Stimulated activated CD8-positive, alpha-beta memory T cell treated with anti-CD3 and anti-CD28 coated beads, Interleukin-4, amount 100 ng/mL, for 48 hours (primary cell): ENCODE measurements around the gene SPATA1.
"Not testable (repeated sequence)": the region's sequence is repeated elsewhere in the genome, so short reads cannot be mapped to it uniquely, and the experiment has no call there.

ENCODE experiments used
- DNase-seq: peaks from one replicate; pipeline ENCODE4 v3.0.0-alpha.2; 2020

Gene SPATA1, protein sequence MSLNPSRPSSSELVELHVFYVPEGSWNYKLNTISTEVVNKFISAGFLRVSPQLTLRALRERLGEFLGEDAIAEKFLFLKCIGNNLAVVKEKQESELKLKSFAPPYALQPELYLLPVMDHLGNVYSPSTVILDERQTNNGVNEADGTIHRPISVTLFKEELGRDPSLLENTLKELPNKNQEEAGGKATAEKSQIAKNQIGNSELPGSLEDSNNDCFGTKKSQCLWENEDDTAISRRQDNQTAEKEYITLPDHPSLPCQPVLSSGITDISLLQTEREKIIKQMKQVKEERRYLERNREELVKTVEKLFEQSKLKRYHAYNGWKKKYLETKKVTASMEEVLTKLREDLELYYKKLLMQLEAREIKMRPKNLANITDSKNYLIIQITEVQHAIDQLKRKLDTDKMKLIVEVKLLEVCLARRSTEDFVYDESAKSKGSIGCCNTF

DNA sequence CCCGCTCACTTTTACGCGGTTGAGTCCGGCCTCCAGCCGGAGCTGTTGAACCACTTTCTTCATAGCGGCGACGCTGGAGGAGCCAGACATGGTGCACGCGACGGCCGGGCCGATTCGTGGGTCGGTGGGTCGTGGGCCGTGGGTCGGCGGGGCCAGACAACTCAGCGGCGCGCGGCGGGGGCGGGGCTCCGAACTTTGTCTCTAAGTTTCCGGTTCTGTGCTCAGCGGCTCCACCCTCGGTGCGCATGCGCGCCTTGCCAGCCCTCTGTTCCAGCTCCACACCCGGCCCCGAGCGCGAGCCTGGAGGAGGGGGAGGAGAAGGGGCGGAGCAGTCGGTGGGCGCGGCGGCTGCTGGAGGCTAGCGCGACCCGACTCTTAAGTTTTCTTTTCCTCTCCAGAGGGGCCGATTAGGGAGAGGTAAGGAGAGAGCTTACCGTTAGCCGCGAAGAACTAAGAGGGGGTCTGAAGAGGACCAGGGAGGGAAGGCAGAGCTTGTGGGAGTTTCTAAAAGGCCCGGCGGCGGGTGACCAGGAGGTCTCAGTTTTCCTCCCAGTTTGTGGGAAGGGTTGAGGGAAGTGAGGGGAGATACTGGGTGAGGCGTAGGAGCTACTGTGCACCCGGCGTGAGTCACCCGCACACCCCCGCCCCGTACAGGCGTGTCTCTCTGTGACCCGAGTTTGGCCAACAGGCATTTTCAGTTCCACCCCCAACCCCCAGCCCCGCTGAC is at the start of gene SPATA1, which contains the start of gene GNG5:
SPATA1 (plus strand) TSS at position 385 of the 727 bp plus-strand sequence. CDS start 9,974 bp downstream, outside the sequence.
GNG5 (minus strand) TSS at position 580 of the 727 bp plus-strand sequence; CDS start at position 90, 490 bp downstream.
- peak; percentile 99 for DNase-seq

GRCh38 chr1:84462118-84462517 is 44.1 kb upstream of the SPATA1 start:
- no peak for DNase-seq

- DNase-seq: no peak
Observed at GRCh38 chr1:84467298-84467697, 38.9 kb upstream of the SPATA1 start.

DNA sequence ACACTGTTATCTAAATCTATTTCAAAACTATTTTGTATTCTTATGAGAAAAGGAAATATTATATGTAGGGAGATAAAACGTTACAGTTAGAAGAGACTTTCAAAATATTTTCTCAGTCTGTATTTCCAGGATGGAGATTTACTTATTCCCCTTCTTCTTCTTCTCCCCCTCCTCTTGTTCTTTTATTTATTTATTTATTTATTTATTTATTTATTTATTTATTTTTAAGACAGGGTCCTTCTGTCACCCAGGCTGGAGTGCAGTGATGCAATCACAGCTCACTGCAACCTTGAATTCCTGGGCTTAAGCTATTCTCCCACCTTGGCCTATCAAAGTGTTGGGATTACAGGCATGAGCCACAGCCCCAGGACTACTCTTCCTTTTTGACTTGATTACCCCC is 30.0 kb upstream of the SPATA1 start:
- no peak for DNase-seq

DNA sequence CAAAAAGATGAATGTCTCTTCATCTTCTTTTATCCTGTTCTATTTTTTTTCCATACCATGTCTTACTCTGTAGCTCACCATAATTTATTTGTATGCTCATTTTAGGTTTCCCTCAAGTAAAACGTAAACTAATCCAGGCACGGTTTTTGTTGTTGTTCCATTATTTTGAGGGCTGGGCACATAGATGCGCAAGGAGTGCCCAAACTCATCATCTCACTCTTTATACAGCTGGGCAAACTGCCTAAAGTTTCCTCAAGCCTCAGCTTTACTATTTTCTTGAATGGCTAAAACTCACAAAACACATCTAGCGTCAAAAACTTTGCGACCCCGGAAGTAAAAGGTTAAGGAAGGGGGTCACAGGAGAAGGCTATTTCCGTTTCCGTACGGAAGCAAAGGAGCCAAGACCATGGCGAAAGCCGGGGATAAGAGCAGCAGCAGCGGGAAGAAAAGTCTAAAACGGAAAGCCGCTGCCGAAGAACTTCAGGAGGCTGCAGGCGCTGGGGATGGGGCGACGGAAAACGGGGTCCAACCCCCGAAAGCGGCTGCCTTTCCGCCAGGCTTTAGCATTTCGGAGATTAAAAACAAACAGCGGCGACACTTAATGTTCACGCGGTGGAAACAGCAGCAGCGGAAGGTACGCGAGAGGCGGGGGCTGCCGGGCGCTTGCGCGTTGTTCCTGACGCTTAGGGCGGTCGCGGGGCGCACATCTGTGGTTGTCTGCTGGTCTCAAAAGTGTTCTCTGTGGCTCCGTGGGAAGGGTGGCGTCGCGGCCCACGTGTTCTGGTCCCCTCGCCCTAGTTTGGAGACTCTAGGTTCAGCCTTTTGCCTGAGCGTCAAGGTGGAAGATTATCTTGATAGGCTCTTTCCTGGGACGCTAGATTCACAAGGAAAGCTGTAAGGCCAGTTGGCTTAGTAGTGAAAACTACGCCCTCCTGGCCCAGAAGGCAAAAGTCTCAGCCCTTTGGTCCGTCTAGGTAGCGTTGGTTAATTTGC is 27.0 kb upstream of the SPATA1 start, which contains the start of gene RPF1:
RPF1 (plus strand) TSS at position 391 of the 993 bp plus-strand sequence; CDS start at position 407, 16 bp downstream.
- DNase-seq: peak; percentile 83

GRCh38 chr1:84479998-84480397 is 26.2 kb upstream of the SPATA1 start:
- no peak for DNase-seq

- DNase-seq: no peak
Observed at GRCh38 chr1:84480650-84481049, 25.5 kb upstream of the SPATA1 start.

DNA sequence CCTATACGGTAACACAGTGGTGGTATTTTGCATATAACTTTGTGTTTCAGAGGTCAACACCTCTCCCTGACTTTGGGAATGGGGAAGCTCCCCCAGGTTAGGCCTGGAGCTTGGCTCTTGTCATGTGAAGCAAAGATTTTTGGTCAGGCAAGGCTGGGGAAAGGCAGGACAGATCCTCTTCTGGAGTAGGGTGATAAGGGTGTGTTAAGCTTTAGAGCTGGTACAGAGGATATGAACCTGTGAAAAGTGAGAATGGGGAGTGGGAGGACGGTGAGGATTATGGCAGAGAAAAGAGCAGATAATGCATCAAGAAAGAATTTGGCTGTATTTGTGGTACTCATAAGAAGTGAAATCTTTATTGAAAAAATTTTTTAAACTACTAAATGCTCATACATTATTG is 24.9 kb upstream of the SPATA1 start:
- DNase-seq: no peak

GRCh38 chr1:84488107-84488506 is 18.1 kb upstream of the SPATA1 start:
- DNase-seq: no peak

DNA sequence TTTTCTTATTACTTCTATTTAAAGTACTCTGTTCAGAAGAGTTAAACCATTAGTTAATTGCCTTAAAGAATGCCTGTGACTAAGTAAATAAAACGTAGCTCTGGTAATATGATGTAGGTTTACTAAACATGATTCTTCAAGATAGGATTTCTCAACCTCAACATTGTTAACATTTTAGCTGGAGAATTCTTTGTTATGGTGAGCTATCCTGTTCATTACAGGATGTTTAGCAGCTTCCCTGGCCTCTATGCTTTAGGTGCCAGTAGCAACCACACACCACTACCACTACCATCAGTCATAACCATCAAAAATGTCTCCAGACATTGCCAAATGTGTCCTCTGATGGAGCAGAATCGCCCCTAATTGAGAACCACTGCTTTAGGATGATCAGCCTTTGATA is 16.4 kb upstream of the SPATA1 start:
- no peak for DNase-seq

- DNase-seq: no peak
Observed at GRCh38 chr1:84492726-84493125, 13.5 kb upstream of the SPATA1 start.

DNA sequence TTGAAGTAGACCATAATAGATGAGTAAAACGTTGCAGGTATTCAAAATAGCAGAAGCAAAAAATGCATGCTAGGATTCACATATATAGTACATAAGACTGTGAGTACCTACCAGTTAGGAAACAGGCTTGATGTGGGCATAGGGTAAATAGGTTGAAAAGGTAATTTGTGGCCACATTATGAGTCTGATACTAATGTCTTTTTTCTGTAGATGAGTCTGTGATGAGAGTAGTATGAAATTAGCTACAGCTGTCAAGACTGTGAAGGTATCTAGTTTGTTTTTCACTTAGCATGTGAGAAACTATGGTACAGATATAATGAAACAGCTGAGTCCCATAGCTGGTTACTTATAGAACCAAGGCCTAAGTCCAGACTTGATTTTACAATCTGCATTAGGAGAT is 12.4 kb upstream of the SPATA1 start:
- DNase-seq: no peak

- no peak for DNase-seq
Observed at GRCh38 chr1:84496498-84496897, 9.7 kb upstream of the SPATA1 start.

DNA sequence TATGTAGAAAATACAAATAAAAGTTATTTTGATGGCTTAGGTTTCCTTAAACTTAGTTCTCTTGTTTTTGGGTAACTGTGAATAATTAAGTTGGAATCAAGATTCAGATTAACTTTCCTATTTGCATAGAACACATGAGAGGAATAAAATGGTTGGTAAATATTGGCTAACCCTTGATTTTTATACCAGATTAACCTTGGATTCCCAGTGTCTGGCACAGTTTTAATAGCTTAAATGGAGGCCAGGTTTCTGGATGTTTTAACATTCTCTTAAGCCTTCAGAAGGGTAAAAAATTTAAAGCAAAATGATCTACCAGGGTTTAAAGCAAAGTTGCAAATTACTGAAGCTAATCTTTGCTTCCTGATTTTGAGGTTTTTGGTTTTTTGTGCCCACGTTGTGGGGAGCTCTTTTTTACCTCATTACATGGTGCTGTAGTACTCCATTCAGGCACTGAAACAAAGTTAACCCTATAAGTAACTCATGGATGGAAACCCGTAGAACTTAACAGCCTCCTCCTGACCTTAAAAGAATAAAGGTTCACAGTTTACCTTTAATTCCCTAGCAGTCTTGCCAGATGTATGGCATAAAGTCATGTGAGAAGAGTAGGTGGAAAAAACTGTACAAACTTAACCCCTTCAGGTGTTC is 8.4 kb upstream of the SPATA1 start:
- no peak for DNase-seq

- DNase-seq: no peak
Observed at GRCh38 chr1:84502927-84503326, 3.3 kb upstream of the SPATA1 start.

DNA sequence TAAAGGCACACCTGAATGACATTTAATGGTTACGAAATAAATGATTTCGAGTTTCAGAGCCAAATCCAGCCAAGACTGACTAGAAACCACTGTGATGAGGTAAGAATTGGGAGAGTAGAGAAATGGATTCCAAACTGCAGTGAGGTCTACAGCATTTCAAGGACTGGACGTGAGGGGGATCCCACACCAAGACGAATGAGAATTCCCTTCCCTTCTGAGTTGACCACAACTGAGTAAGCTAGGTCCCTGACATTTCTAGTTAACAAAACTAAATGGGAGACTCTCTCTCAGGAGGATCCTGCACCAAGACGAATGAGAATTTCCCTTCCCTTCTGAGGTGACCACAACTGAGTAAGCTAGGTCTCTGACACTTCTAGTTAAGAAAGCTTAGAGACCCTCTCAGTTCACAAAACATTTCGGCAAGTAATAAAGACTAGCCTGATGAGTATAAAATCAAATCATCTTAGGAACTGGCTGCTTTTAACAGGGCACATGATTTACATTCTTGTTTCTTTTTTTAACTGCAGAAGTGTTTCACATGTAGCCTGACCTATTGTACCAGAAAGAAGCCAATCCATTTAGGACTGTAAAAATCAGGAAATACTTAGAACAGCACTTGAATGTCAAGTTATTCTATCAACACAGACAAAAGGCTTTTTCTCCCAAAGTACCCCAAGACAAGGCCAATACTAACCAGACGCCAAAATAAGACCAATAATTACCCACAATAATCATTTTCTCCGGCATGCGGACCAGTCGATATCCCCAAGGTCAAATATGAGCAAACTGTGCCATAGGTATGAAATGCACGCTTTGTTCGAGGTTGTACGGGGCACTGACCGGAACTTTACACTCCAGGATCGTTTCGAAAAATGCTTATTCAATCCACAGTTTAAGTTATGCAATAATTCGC is 1.4 kb upstream of the SPATA1 start:
- no peak for DNase-seq

DNA sequence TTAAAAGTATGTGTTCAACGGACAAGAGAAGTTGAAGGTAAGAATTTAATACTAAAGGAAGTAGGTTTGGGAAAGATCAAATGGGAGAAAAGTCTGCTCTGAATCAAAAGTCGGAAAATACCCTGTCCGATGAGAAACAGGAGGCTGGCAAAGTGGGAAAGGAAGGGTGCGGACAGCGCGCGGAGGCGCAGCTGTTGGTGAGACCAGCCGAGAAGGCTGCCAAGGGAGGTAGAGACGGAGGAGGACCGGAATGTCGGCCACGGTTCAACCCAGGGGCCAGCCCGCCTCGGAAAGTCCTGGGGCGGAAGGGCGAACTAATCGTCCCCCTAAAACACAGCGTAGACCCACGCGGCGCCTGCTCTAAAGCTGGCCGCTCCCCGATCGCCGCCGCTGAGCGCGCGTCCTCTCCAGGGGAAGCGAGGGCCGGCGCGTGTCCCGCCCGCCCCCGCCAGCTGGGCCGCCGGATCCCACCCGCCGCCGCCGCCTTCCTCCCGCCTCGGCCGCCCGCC is 639 bp upstream of the SPATA1 start:
- DNase-seq: no peak

DNA sequence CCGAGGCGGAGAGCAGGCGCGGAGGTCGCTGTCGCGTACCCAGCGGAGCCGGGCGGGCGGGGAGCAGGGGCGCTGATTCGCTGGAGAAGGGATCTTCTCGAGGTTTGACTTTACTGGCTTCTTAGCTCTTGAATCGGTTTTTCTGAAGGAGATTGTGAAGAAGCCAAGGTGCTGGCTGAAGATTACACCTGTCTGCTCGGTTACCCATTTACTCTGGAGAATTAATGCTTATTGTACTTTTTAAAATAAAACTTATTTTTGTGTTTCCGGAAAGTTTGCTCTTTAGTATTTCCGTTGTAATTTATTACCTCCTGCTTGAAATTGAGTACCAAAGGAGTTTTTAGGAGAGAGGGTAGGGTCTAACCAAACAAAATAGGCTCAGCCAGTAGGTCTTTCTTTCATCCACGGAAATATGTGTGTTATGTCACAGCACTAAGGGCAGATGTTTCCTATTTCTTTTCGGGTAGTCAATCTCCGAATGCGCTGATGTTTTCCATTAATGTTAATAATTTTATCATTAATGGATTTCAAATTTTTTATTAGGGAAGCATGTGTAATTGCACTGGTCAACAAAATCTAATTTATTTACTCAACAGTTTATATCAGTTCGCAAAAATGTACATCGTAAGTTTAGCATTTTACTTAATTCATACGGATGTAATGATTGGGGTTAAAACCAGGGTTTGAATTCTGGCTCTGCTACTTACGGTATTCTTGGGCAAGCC is 705 bp downstream of the SPATA1 start:
- no peak for DNase-seq

DNA sequence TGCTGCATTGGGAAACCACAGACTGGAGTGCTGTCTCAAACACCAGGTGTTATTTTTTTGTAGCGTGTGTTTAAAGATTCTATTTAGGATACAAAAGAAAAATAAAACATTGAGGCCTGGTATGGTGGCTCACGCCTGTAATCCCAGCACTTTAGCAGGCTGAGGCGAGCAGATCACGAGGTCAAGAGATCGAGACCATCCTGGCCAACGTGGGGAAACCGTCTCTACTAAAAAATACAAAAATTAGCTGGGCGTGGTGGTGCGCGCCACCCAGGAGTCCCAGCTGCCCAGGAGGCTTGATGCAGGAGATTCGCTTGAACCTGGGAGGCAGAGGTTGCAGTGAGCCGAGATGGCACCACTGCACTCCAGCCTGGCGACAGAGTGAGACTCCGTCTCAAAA is 1.7 kb downstream of the SPATA1 start:
- DNase-seq: not testable (repeated sequence)

DNA sequence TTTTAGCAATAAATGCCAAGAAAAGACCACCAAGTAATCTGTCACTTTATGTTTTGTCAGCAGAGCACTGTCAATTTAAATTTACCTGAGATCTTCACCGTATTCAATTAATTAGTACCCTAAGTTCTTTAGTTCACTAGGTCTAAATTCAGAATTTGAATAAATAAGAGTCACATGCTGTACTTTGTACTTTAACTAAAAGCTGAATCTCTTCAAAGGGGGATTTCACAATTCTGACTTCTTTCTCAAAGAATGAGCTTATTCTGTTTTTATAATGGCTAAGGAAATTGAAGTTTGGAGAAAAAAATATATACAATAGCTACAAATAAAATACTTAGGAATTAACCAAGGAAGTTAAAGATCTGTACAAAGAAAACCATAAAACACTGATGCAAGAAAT is 2.3 kb downstream of the SPATA1 start:
- DNase-seq: no peak
